Neutrophil (primary cell): Measurements from ENCODE around the gene AACS.

Source experiments
- H3K27ac ChIP-seq: fragments of 200-600 bp; sonication (generic); 2 replicates; pipeline ENCODE4 v1.5.1; 2016; ENCODE audit warnings: mild to moderate bottlenecking, moderate library complexity
- H3K27me3 ChIP-seq: fragments of 200-600 bp; sonication (generic); 2 replicates; pipeline ENCODE4 v1.6.0; 2016; ENCODE audit warnings: mild to moderate bottlenecking
- H3K36me3 ChIP-seq: fragments of 200-600 bp; sonication (generic); 2 replicates; pipeline ENCODE4 v1.5.1; 2017
- H3K4me1 ChIP-seq, 2 experiments: fragments of 200-600 bp in 1 of 2; sonication (generic) in 1 of 2; 1 replicate in 1 of 2; 2 replicates in 1 of 2; pipeline versions ENCODE4 v1.5.1 to v1.6.1; 2013 to 2016; ENCODE audit warnings: low read depth in 1 of 2, low read length in 1 of 2, mild to moderate bottlenecking in 1 of 2, moderate library complexity in 1 of 2; ENCODE audit not compliant: control insufficient read depth in 1 of 2, insufficient read depth in 1 of 2
- H3K4me3 ChIP-seq, 2 experiments: fragments of 200-600 bp in 1 of 2; sonication (generic) in 1 of 2; 1 replicate in 1 of 2; 2 replicates in 1 of 2; pipeline ENCODE4 v1.5.1; 2013 to 2016; ENCODE audit warnings: low read depth in 1 of 2, low read length in 1 of 2, mild to moderate bottlenecking in 1 of 2, moderate library complexity in 1 of 2
- H3K9me3 ChIP-seq: fragments of 200-600 bp; sonication (generic); 2 replicates; pipeline ENCODE4 v1.5.1; 2016
- TF ChIP-seq, protein P1 (sequence below): fragments of 200-600 bp; sonication (generic); IDR thresholded peaks from 2 replicates; pipeline ENCODE4 v1.5.1; 2016; ENCODE audit warnings: antibody characterized with exemption

The AACS gene

DNA sequence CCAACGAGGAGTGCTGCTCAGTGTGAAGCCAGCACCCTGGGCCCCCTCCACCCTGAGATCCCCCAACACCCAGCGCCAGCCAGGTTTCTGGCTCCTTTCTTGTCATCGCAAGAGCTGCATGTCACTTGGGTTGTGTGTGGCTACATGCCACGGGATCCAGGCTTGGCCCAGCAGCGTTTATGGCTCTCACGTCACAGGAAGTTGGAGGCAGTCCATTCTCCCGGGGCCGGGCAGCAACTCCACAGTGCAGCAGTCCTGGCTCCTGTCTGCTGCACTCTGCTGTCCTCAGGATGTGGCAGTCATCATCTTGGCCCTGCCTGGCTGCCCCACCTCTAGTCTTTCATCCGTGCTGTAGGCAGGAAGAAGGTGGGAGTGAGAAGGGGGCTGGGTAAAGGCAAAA lies 78.3 kb downstream of the AACS start:
- H3K4me3 ChIP-seq = no peak overlapping the region

GRCh38 chr12:125145196-125145595 lies 80.0 kb downstream of the AACS start:
- Histone ChIP-seq H3K4me1 (no peaks in the 10 kb centered on the region), H3K9me3 (no peaks in the 10 kb centered on the region), H3K4me3 (no peak overlapping the region), H3K36me3 (no peaks in the 10 kb centered on the region), H3K27me3 (no peaks in the 10 kb centered on the region), H3K27ac (no peak overlapping the region)
- TF ChIP-seq, protein P1, sequence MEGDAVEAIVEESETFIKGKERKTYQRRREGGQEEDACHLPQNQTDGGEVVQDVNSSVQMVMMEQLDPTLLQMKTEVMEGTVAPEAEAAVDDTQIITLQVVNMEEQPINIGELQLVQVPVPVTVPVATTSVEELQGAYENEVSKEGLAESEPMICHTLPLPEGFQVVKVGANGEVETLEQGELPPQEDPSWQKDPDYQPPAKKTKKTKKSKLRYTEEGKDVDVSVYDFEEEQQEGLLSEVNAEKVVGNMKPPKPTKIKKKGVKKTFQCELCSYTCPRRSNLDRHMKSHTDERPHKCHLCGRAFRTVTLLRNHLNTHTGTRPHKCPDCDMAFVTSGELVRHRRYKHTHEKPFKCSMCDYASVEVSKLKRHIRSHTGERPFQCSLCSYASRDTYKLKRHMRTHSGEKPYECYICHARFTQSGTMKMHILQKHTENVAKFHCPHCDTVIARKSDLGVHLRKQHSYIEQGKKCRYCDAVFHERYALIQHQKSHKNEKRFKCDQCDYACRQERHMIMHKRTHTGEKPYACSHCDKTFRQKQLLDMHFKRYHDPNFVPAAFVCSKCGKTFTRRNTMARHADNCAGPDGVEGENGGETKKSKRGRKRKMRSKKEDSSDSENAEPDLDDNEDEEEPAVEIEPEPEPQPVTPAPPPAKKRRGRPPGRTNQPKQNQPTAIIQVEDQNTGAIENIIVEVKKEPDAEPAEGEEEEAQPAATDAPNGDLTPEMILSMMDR = no peak

More for the DNA sequence above, 78.3 kb downstream of the AACS start:
- H3K9me3 ChIP-seq = no peaks in the 10 kb centered on the region
- H3K4me1 ChIP-seq = no peaks in the 10 kb centered on the region
- TF ChIP-seq, protein P1 = no peak
- no peaks in the 10 kb centered on the region for H3K27me3 ChIP-seq
- H3K27ac ChIP-seq = no peak overlapping the region
- no peaks in the 10 kb centered on the region for H3K36me3 ChIP-seq

- TF ChIP-seq, protein P1 = no peak
- Histone ChIP-seq H3K27me3 (no peaks in the 10 kb centered on the region), H3K4me3 (no peak overlapping the region), H3K4me1 (no peaks in the 10 kb centered on the region), H3K9me3 (no peaks in the 10 kb centered on the region), H3K27ac (no peak overlapping the region), H3K36me3 (no peaks in the 10 kb centered on the region)
Measured at GRCh38 chr12:125148316-125148715, 83.1 kb downstream of the AACS start.

DNA sequence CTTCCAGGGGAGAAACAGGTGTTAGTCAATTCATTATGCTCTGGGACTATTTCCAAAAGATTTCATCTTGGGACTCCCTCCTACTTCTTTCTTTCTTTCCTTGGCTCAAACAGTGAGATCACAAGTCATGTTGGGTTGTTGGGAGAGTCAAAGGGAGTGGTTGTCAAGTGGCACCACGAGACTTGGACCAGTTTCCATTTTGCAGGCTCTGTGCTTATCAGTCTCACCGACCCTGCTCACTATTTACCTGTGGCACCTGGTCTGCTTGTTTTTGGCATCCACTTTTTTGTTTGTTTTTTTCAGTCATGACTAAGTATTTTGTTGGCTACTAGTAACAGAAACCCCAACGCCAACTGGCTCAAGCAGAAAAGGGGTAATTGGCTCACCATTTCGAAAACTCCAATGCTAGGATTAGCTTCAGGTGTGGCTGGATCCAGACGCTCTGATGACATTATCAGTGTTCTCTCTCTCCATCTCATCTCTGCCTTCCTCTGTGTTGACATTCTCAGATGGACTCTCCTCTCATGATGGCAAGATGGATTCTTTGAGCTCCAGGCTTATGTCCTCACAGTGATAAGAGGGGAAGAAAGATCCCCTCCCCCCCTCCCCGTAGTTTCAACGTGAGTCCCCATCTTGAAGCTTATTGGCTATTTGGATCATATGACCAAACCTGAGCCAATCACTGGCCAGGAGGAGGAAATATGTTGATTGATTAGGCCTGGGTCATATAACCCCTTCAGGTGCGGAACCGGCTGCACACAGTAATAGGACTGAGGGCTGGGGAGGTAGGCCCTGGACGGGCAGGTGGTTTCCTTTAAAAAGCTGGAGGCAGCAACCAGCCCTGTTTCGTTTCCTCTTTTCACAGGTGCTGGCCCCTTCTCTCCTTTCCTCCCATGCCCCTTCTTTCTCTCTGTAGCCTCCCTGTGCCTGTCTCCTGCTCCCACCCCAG lies 84.2 kb downstream of the AACS start:
- Histone ChIP-seq H3K36me3 (no peaks in the 10 kb centered on the region), H3K27ac (no peak overlapping the region), H3K27me3 (no peaks in the 10 kb centered on the region), H3K9me3 (no peaks in the 10 kb centered on the region), H3K4me3 (no peak overlapping the region), H3K4me1 (no peaks in the 10 kb centered on the region)
- TF ChIP-seq, protein P1 = no peak

- H3K36me3 ChIP-seq = no peaks in the 10 kb centered on the region
- no peaks in the 10 kb centered on the region for H3K9me3 ChIP-seq
- no peaks in the 10 kb centered on the region for H3K4me1 ChIP-seq
- TF ChIP-seq, protein P1 = no peak
- H3K27ac ChIP-seq = no peak overlapping the region
- H3K4me3 ChIP-seq = no peak overlapping the region
- no peaks in the 10 kb centered on the region for H3K27me3 ChIP-seq
Measured at GRCh38 chr12:125151284-125151683, 86.0 kb downstream of the AACS start.
